ENCODE results near the gene XXYLT1.

- TF ChIP-seq CEBPB (IDR thresholded peaks at IDR 0.05; ENCODE audit: low read depth, low read length) (no peak), POLR2A (IDR thresholded peaks at IDR 0.05; ENCODE audit: low read depth, low read length) (no peak)
- TF ChIP-seq, protein P1, sequence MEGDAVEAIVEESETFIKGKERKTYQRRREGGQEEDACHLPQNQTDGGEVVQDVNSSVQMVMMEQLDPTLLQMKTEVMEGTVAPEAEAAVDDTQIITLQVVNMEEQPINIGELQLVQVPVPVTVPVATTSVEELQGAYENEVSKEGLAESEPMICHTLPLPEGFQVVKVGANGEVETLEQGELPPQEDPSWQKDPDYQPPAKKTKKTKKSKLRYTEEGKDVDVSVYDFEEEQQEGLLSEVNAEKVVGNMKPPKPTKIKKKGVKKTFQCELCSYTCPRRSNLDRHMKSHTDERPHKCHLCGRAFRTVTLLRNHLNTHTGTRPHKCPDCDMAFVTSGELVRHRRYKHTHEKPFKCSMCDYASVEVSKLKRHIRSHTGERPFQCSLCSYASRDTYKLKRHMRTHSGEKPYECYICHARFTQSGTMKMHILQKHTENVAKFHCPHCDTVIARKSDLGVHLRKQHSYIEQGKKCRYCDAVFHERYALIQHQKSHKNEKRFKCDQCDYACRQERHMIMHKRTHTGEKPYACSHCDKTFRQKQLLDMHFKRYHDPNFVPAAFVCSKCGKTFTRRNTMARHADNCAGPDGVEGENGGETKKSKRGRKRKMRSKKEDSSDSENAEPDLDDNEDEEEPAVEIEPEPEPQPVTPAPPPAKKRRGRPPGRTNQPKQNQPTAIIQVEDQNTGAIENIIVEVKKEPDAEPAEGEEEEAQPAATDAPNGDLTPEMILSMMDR (conservative IDR thresholded peaks at IDR 0.05; ENCODE audit: low read depth, low read length), result no peak
Observed at GRCh38 chr3:195143221-195143620, 127.7 kb downstream of the XXYLT1 start.

Measured in IMR-90 (cell line).